Left cardiac atrium (tissue), 4 donors: ENCODE results near the gene ASPDH. TPM values are rescaled to one million over a fixed set of nuclear protein-coding genes. Genes with fewer than 3 reads are reported as not detected.
"Not testable (repeated sequence)": the region's sequence is repeated elsewhere in the genome, so short reads cannot be mapped to it uniquely, and the experiment has no call there.

Experiments used
- ATAC-seq, 2 donors: fragments of 200-7000 bp; cut with Tn5 transposase; one replicate each; pipeline ENCODE4 v1.9.1; 2020; ENCODE audit warnings: mild to moderate bottlenecking in 2 of 2, moderate library complexity in 2 of 2
- DNase-seq: peaks from one replicate; pipeline ENCODE4 v3.0.0-alpha.2; 2020
- intact Hi-C, 2 donors: fragments of 100-400 bp; cut with DNase I; formaldehyde crosslinking; loops; one replicate each; pipeline versions ENCODE4 v1.14.1 to v1.15.1; 2022 to 2023
- total RNA-seq, 2 donors: library from RNA; stranded (reverse); fragmentation: NEBNext Ultra II Directional; extraction: Animal tissue kit (Norgen Biotek cat#: 25700); gene quantifications; one replicate each; pipeline ENCODE4 v1.2.1, GENCODE V29; 2021
- donor health status: DM: no; HTN: yes; CAD: no.
- donor health status: DM: no; HTN: yes; CAD: no; lungs with severe emphysema.
- donor health status: DM: yes; HTN: yes; CAD: no.
- donor health status: Dilated cardiomyopathy.

Gene ASPDH
- total RNA-seq, 2 donors from 2014 or later = not detected

DNA sequence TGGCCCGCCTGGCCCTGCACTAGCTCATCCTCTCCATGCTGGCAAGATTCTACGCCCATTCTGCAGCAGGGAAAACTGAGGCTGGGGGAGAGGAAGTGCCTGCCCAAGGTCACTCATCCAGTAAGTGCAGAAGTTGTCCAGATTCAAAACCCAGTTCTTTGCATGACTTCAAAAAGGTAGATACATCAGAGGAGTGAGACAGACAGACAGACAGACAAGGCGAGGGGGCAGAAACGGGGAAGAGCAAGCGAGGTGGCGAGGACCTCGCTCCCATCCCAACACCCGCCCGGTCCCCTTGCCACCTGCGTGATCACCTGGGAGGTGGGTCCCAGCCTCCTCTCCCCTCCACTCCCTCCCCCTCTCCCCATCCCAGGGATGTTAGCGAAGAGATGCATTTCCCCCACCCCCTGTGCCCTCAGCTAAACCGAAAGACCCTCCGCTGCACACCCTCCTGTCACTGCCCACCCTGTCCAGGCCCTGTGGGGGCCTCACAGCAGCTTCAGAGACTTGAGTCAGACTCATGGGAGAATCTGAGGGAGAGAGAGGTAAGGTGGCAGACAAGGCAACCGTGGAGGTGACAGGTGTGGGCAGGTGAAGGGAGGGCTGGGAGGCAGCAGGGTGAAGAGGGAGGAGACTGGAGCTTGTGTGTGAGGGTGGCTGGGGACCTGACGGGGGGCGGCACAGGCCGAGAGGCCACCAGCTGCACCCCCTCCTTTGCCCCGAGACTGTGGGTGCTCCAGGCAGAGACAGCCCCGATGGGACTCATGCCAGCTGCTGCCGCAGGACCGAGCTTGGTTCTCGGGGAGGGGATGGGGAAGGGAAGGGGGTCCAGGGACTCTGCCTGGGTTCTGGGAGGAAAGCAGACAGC, 35.6 kb upstream of the ASPDH start:
- ATAC-seq = no peak
- DNase-seq = no peak
- intact Hi-C loops = no loop called here

DNA sequence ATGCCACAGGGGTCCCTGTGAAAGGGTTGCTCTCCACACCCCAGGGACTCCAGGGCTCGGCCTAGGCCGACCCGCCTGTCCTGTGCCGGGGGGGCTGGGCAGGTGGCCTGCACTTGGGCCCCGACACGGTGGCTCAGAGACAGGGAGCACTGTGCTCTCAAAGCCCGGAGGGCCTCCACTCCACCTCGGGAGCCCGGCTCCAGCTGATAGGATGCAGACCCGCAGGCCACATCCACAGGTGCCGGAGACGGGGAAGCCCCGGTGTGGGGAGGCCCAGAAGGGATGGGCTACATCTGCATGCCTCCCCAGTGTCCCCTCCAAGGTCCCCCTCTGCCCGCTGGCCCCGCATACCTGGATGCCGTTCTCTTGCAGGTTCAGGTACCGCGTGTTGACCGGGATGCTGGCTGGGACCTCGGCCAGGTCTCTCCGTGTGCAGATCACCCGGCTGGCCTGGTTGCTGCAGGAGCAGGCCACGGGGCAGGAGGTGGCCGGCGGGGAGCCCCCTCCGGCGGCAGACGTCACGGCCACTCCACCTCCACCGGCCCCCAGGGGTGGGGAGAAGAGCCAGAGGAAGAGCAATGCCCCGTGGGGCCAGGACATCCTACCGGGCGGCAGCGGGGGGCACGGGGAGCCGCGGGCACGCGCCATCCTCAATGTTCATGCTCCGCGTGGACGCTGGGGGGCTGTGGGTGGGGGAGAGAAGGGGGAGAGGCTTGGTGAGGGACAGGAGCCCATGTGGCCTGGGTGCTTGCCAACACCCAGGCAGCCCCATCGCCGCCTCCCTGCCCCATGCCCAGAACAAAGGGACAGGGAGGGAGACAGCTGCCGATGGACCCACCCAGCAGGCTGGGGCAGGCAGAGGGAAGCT, 34.7 kb upstream of the ASPDH start:
- ATAC-seq (no peak), DNase-seq (no peak)
- intact Hi-C loops = no loop called here

DNA sequence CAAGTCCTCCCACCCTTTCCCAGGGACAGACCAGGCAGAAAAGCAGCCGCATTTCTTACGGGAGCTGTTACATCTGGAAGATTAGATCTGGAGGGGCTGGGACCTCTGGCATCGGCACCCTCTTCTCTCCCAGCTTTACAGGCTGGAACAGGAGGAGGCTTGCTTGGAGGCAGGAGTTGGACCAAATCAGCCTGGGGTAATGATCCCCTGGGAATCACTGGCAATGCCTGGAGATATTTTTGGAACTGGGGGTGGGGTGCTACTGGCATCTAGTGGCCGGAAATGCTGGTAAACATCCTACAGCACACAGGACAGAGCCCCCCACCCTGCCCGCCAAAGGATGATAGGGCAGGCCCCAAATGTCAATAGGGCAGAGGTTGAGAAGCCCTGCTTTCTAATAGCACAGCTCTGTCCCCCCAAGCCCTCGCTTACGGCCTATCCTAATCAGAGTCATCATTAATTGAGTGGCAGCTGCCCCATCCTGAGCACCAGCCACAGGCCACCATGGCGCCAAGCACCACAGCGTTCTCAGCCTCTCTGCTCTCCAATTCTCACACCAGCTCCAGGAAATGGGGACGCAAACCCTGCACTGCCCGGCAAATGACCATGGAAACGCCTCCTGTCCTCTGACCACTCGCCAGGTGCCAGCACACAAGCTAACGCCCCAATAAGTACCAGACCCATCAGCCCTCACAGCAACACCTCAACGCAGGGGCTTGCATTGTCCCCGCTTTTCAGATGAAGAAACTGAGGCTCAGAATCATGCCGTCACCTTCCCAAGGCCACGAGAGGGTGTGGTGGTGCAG, 33.9 kb upstream of the ASPDH start:
- intact Hi-C loops = no loop called here
- no peak for DNase-seq
- no peak for ATAC-seq

DNA sequence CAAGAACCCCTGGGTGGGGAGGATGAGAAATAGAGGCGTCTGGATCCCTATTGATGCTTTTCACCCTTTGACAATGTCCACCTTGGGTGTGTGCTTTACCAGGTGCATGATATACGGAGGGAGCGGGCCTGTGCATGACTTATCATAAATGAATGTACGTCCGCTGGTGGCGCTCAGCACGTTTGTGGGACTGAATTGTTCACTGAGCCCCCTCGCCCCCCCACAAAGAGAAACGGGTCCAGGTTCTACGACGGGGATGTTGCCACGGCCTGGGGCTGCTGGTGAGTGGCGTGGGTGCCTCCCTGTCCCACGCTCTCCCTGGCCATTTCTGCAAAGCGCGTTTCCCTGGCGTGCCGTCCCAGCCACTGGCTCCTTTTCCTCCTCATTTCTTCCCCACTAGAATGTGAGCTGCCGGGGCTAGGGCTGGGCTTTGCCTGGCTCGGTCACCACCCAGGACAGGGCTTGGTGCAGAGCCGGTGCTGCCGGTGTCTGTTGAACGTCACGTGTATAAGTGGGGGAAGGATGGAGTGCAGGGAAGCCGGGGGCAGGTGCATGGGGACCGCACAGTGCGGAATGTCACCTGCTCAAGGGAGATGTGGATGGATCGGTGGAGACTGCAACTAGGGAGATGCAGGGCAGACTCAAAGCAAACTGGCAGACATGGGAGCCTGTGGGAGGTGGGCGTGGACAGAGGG, 33.0 kb upstream of the ASPDH start:
- intact Hi-C loops = no loop called here
- no peak for ATAC-seq
- DNase-seq = no peak

DNA sequence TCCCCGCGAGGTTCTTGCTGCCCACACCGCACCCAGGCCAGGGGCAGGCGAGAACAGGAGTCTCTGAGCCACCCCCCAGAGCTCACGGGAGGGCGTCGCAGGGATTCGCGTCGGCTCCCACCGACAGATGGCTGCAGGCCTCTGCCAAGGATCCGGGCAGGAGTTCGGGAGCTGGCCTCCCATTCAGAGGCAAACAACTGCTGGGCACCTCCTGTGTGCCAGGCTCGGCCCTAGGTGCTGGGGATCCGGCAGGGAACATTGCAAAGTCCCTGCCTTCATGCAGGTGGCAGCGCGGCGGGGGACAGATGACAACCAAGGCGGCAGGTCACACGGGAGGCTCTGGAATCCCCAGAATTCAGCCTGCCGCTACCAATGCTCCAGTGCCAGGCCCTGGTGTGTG, 29.2 kb upstream of the ASPDH start:
- no peak for DNase-seq
- no peak for ATAC-seq
- intact Hi-C loops = no loop called here

DNA sequence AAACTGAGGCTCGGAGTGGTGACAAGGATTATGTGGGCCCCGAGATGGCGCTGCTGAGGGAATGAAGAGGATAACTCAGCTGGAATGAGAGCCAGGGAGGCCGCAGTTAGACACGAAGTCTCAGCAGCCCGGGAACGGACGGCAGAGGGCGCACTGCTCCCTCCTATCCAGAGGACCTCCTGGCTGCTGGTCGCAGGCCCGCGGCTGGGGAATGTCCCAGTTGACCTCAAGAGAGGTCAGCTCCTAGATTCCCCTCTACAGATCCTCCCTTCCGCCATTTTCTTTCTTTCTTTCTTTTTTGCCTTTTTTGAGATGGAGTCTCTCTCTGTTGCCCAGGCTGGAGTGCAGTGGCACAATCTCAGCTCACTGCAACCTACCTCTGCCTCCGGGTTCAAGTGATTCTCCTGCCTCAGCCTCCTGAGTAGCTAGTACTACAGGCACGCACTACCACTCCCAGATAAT, 24.1 kb upstream of the ASPDH start:
- DNase-seq (peak; percentile 84), ATAC-seq (peak; percentile 72 to 86)
- intact Hi-C loops = loop anchor here (2.0 to 10.0 kb wide), 4 partner anchors 100 to 387 kb away; partner anchors contain the start of gene SYT3 (in 1 of the 2)

DNA sequence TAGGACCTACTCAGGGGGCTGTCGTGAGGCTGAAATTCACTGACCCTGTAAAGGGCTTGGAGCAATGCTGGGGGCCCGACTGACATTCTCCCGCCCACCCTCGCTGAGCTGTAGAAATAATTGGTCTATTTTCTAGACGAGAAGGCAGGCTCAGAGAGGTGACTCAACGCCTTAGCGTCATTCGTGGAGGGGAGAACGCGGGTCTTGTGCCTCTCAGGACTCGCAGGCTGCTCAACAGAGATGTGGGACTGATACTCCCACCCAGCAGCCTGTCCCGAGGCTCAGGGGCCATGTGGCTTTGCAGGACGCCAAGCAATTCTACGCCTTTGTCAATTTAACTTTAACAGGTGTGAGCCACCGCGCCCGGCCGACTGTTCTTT, 23.6 kb upstream of the ASPDH start:
- intact Hi-C loops = loop anchor here (2.0 to 10.0 kb wide), 4 partner anchors 100 to 388 kb away; partner anchors contain the start of gene SYT3 (in 1 of the 2)
- DNase-seq = no peak
- ATAC-seq = no peak

DNA sequence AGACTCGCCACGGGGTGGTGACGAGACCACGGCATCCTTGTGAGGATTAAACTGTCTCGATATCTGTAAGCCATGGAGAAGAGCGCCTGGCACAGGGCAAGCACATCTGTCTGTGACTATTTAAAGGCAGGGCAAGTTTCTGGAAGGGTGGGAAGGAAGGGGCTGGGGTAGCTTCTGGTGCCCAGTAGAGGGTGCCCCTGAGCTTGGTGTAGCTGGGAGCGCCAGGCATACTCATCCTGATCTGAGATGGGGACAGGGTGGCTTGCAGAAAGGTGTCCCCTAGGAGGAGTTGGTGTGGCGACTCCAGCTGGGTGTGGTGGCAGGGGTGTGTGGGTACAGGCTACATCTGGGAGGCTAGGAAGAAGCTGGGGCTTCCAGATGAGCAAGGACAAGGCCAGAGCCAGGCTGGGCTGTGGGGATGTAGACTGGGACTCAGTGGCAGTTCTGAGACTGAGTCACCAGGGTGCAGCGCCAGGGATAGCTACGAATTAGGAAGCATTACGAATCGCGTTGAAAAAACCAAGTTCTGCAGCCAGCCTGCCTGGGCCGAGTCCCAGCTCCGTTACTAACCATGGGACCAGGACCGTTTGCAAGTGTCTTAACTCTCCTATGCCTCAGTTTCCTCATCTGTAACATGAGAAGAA, 23.1 kb upstream of the ASPDH start:
- no peak for DNase-seq
- ATAC-seq = no peak
- intact Hi-C loops = loop anchor here (2.0 to 10.0 kb wide), 4 partner anchors 101 to 388 kb away; partner anchors contain the start of gene SYT3 (in 1 of the 2)

DNA sequence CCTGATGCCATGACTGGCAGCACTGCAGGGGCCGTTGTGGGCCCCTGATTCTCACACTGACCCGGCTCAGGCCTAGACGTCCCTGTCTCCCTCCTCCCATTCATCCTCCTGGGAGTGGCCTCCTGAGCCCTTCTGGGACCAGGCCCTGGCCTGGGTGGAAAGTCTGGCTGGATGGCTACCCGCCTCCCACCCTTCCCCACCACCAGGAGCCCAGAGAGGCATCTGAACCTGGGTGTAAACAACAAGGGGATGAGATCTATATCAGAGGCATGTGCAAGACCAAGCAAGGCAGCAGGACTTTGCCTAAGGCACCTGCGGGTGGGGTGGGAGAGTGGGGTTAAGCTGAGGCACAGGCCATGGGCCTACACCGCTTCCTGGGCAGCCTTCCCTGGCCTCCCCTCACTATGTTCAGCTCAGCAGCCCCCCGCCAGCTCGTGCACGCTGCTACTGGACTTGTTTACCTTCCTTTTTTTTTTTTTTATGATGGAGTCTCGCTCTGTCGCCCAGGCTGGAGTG, 22.0 kb upstream of the ASPDH start:
- ATAC-seq = no peak
- intact Hi-C loops = loop anchor here (2.0 to 10.0 kb wide), 4 partner anchors 102 to 389 kb away; partner anchors contain the start of gene SYT3 (in 1 of the 2)
- DNase-seq = no peak

DNA sequence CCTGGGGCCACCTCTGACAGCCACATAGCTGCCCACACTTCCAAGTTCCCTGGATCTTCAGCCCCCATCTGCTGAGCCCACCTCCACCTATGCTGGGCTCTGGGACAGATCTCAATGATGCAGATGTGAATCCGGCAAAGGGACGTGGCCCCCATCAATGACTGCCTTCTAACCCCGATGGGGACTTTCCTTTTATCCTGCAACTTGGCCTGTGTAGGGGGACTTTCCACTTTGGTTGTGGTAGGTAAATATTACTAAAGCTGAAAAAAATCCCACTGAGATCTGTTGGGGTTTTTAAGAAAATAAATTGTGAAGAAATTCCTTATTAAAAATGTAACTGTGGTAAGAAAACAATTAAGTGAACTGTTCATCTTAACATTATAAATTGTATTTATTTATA, 20.8 kb upstream of the ASPDH start:
- ATAC-seq (no peak), DNase-seq (no peak)
- intact Hi-C loops = loop anchor here (10.0 kb wide), 2 partner anchors 250 to 390 kb away; no protein-coding TSS in a partner anchor

DNA sequence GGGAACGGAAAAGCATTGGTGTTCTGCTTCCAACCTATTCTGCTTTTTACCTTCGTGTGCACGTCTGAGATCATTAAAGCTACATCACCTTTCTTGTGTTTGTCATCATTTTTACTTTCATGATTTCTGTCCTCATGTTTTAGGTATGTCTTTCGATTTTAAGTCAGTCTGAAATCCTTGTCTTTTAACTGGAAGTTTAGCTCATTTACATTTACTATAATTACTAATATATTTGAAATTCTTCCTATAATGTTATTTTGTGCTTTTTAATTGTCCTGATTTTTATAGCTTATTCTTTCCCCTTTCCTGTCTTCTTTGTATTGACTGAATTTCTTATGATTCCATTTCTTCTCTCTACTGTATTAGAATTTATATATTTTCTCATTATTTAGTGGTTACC, 19.2 kb upstream of the ASPDH start:
- DNase-seq (no peak), ATAC-seq (no peak)
- intact Hi-C loops = loop anchor here (10.0 kb wide), 2 partner anchors 252 to 392 kb away; no protein-coding TSS in a partner anchor

DNA sequence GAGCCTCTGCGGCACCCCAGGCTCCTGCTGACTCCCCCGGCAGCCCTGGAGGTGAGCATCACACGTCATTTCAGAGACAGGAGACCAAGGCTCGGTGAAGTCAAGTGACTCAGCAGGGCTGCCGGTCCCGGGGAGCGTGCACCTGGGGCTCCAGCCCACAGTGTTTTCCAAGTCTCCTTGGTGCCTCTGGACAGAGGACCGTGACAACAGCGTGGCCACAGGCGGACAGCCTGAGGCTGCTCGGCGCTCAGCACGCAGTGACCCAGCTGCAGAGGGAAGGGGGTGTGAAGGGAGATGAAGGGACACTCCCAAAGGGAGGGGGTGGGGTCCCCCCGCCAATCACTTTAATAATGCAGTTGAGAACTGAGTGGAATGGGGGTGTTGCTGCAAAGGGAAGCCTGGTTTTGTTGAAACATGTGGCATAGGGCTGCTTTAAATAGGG, 17.5 kb upstream of the ASPDH start:
- DNase-seq (no peak), ATAC-seq (no peak)
- intact Hi-C loops = loop anchor here (10.0 kb wide), 2 partner anchors 254 to 394 kb away; no protein-coding TSS in a partner anchor

DNA sequence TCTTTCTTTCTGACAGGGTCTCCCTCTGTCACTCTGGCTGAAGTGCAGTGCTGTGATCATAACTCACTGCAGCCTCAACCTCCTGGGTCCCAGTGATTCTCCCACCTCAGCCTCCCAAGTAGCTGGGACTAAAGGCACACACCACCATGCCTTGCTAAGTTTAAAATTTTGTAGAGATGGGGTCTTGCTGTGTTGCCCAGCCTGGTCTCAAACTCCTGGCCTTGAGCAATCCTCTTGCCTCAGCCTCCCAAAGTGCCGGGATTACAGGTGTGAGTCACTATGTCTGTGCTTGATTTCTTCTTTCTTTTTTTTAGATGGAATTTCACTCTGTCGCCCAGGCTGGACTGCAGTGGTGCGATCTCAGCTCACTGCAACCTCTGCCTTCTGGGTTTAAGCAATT, 14.3 kb upstream of the ASPDH start:
- intact Hi-C loops, DNase-seq, ATAC-seq: not testable (repeated sequence)

DNA sequence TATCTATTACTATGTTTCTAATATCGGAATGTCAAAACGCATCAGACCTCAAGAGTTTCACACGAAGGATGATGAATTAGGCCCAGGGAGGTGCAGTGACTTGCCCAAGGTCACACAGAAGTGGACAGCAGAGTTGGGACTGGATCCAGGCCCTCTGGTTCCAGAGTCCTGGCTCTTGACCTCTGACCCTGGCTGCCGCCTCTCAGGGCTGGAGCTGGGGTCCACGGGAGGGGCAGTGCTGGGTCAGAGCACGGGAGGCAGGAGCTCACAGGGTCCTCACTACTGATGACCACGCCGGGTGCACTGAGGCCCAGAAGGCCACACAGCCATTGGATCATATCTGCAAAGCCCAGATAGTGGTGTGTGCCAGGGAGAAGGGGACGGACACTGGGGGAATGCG, 9.2 kb upstream of the ASPDH start:
- intact Hi-C loops = no loop called here
- DNase-seq (no peak), ATAC-seq (no peak)

DNA sequence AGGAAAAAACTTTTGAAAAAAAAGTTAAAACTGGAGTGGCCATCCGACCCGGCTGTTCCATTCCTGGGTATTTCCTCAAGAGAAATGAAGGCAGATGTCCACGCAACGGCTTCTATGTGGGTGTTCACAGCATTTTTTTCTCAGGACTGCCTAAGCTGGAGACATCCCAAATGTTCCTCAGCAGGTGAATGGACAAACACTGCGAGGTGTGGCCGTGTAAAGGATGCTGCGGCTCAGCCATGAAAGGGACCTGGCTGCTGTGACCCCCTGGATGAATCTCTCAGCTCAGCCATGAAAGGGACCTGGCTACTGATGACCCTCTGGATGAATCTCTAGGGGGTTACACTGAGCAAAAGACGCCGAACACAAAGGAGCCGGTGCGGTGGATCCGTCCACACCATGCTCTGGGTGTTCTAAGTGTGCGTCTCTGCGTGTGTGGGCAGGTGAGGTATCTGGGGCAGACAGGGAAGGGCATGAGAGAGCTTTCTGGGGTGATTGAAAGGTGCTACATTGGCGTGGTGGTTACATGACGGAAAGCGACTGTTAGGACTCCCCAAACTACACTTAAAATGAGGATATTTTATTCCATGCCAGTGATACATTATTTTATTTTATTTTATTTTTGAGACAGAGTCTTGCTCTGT, 7.2 kb upstream of the ASPDH start:
- ATAC-seq (no peak), DNase-seq (no peak)
- intact Hi-C loops = no loop called here

DNA sequence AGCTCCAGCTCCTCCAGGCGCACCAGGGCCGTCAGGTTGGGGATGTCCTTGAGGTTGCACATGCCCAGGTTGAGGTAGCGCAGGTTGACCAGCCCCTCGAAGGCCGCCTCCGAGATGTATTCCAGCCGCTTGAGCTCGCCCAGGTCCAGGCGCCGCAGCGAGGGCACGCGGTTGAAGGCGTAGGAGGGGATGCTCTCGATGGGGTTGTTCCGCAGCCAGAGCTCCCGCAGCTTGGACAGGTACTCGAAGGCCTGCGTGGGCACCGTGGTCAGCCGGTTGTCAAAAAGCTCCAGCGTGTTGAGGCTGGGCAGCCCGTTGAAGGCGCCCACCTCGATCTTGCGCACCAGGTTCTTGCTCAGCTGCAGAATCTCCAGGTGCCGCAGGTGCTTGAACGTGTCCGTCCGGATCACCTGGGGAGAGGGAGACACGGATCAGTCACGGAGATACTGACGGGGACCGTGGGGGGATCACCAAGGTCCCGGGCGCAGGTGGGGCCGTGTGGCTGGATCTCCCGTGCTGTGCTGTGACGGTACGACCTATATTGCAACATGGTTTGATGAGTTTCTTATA, 5.4 kb upstream of the ASPDH start:
- ATAC-seq (no peak), DNase-seq (no peak)
- intact Hi-C loops = no loop called here
